HepG2 (cell line): ENCODE data around the gene MTARC1. TPM values are rescaled to one million over a fixed set of nuclear protein-coding genes. Genes with fewer than 3 reads are reported as not detected.

Source experiments
- ATAD3A ChIP-seq: sonication (generic); formaldehyde crosslinking; IDR thresholded peaks from 2 replicates; pipeline ENCODE4 v1.4.0; 2020; ENCODE audit warnings: missing genetic modification reagents
- ATF7 ChIP-seq, 2 experiments: fragments of 450-650 bp in 1 of 2; sonication (generic) in 1 of 2; formaldehyde crosslinking in 1 of 2; IDR thresholded peaks; 2 replicates each; pipeline versions ENCODE4 v1.4.0 to v1.6.1; 2016 to 2020; ENCODE audit warnings: antibody characterized with exemption in 1 of 2, mild to moderate bottlenecking in 1 of 2, missing genetic modification reagents in 1 of 2
- E2F1 ChIP-seq: sonication (generic); formaldehyde crosslinking; IDR thresholded peaks from 2 replicates; pipeline ENCODE4 v1.5.0; 2020; ENCODE audit warnings: missing genetic modification reagents
- FOXP1 ChIP-seq, 2 experiments: fragments of 450-650 bp in 1 of 2; IDR thresholded peaks; 2 replicates each; pipeline ENCODE4 v1.6.1; 2017 to 2018; ENCODE audit warnings: antibody characterized with exemption in 1 of 2
- GATAD2A ChIP-seq: IDR thresholded peaks from 2 replicates; pipeline ENCODE4 v1.6.1; 2016
- GFI1 ChIP-seq: sonication (generic); formaldehyde crosslinking; IDR thresholded peaks from 2 replicates; pipeline ENCODE4 v1.5.0; 2020; ENCODE audit warnings: missing genetic modification reagents, mild to moderate bottlenecking, borderline replicate concordance
- HCFC1 ChIP-seq: fragments of 150-350 bp; IDR thresholded peaks from 2 replicates; pipeline ENCODE4 v1.6.1; 2014; ENCODE audit warnings: low read depth, low read length
- KDM5A ChIP-seq: fragments of 200-600 bp; sonication (generic); IDR thresholded peaks from 2 replicates; pipeline ENCODE4 v1.7.0; 2018; ENCODE audit warnings: antibody characterized with exemption, mild to moderate bottlenecking, low read length, borderline replicate concordance
- MBD4 ChIP-seq: IDR thresholded peaks from 2 replicates; pipeline ENCODE4 v1.6.1; 2012; ENCODE audit warnings: low read length, inconsistent platforms, borderline replicate concordance
- NFAT5 ChIP-seq: sonication (generic); formaldehyde crosslinking; IDR thresholded peaks from 2 replicates; pipeline ENCODE4 v1.4.0; 2020; ENCODE audit warnings: missing genetic modification reagents
- NR3C1 ChIP-seq: sonication (generic); formaldehyde crosslinking; IDR thresholded peaks from 2 replicates; pipeline ENCODE4 v1.4.0; 2020; ENCODE audit warnings: missing genetic modification reagents
- SIX4 ChIP-seq: sonication (generic); formaldehyde crosslinking; IDR thresholded peaks from 2 replicates; pipeline ENCODE4 v1.4.0; 2020; ENCODE audit warnings: missing genetic modification reagents
- SNRNP70 ChIP-seq: fragments of 200-400 bp; formaldehyde crosslinking; IDR thresholded peaks from 2 replicates; pipeline ENCODE4 v1.6.1; 2017; ENCODE audit warnings: mild to moderate bottlenecking, low read depth, low read length, moderate library complexity
- SOX6 ChIP-seq, 2 experiments: fragments of 450-650 bp in 1 of 2; sonication (generic) in 1 of 2; formaldehyde crosslinking in 1 of 2; IDR thresholded peaks; 2 replicates each; pipeline versions ENCODE4 v1.4.0 to v1.6.1; 2017 to 2020; ENCODE audit warnings: antibody characterized with exemption in 1 of 2, mild to moderate bottlenecking in 1 of 2, missing genetic modification reagents in 1 of 2
- STAG1 ChIP-seq: sonication (generic); formaldehyde crosslinking; IDR thresholded peaks from 2 replicates; pipeline ENCODE4 v1.4.0; 2020; ENCODE audit warnings: missing genetic modification reagents
- TEAD2 ChIP-seq: sonication (generic); formaldehyde crosslinking; IDR thresholded peaks from 2 replicates; pipeline ENCODE4 v1.9.0; 2021; ENCODE audit warnings: missing genetic modification reagents
- TMF1 ChIP-seq: sonication (generic); formaldehyde crosslinking; IDR thresholded peaks from 2 replicates; pipeline ENCODE4 v1.8.1; 2022; ENCODE audit warnings: low read depth, missing genetic modification reagents
- TP53 ChIP-seq: sonication (generic); formaldehyde crosslinking; conservative IDR thresholded peaks from 2 replicates; pipeline ENCODE4 v1.4.0; 2020; ENCODE audit warnings: missing genetic modification reagents
- ZNF12 ChIP-seq: sonication (generic); formaldehyde crosslinking; IDR thresholded peaks from 2 replicates; pipeline ENCODE4 v1.5.0; 2020; ENCODE audit warnings: missing genetic modification reagents
- ZNF512 ChIP-seq: sonication (generic); formaldehyde crosslinking; IDR thresholded peaks from 2 replicates; pipeline ENCODE4 v1.4.0; 2020; ENCODE audit warnings: mild to moderate bottlenecking, missing genetic modification reagents
- ZNF883 ChIP-seq: sonication (generic); formaldehyde crosslinking; IDR thresholded peaks from 2 replicates; pipeline ENCODE4 v1.5.1; 2020; ENCODE audit warnings: mild to moderate bottlenecking, missing genetic modification reagents; ENCODE audit errors: not compliant biosample characterization
- polyA plus RNA-seq, 8 experiments: library from polyadenylated mRNA; depleted of rRNA in 3 of 8; stranded (reverse) in 7 of 8; unstranded in 1 of 8; fragments of >200 nt; fragmentation: Illumina TruSeq in 4 of 8; extraction: Trizol in 4 of 8; gene quantifications; 2 replicates each; pipeline versions ENCODE4 v1.2.1 to v1.2.3, GENCODE V29; 2011 to 2016; ENCODE audit warnings: low read depth in 4 of 8, missing spikeins in 1 of 8, mixed read lengths in 1 of 8; ENCODE audit not compliant: insufficient read depth in 1 of 8
- total RNA-seq, 5 experiments: library from RNA; depleted of rRNA; stranded (reverse); fragments of >200 nt; fragmentation: Illumina TruSeq; extraction: Trizol; gene quantifications; 2 replicates each; pipeline ENCODE4 v1.2.3, GENCODE V29; 2016; ENCODE audit warnings: low read depth in 1 of 5

MTARC1 gene
- total and polyA plus RNA-seq, 2 of the 13 experiments (the other 11 are each of a cell fraction or from before 2014, with no cell fraction given), result 19.4 to 106 TPM

- no peak for TF ChIP-seq NFAT5 (CRISPR knock-in tag)
- TF ChIP-seq MBD4, result no peak
- peak; percentile 56; the same call in 1 of the 2 replicates for TF ChIP-seq E2F1 (CRISPR knock-in tag)
- TF ChIP-seq FOXP1 (IDR thresholded peaks at IDR 0.05), result no peak
- no peak for TF ChIP-seq FOXP1 (CRISPR knock-in tag; IDR thresholded peaks at IDR 0.05)
- TF ChIP-seq ZNF512 (CRISPR knock-in tag), result peak; percentile 60; the same call in 1 of the 2 replicates
- no peak for TF ChIP-seq ZNF883 (CRISPR knock-in tag)
- 0 out of 2 replicates have a peak, but pooled peaks have one; percentile 10 for TF ChIP-seq ZNF12 (CRISPR knock-in tag)
- TF ChIP-seq SOX6 (IDR thresholded peaks at IDR 0.05), result no peak
- TF ChIP-seq SOX6 (CRISPR knock-in tag; IDR thresholded peaks at IDR 0.05), result peak; percentile 38
- TF ChIP-seq KDM5A, result peak; percentile 49; the same call in 1 of the 2 replicates
- TF ChIP-seq ATAD3A (CRISPR knock-in tag), result no peak
- no peak for TF ChIP-seq ATF7 (IDR thresholded peaks at IDR 0.05)
- TF ChIP-seq ATF7 (CRISPR knock-in tag; IDR thresholded peaks at IDR 0.05), result no peak
- TF ChIP-seq SIX4, result peak; percentile 65
- TF ChIP-seq TMF1, result no peak
- no peak; the same call in none of the 2 replicates for TF ChIP-seq GFI1 (CRISPR knock-in tag)
- TF ChIP-seq HCFC1, result no peak
- no peak for TF ChIP-seq SNRNP70
- TF ChIP-seq TEAD2, result no peak
- no peak for TF ChIP-seq TP53 (CRISPR knock-in tag)
- TF ChIP-seq GATAD2A (CRISPR knock-in tag), result 0 out of 2 replicates have a peak, but pooled peaks have one; percentile 33
- TF ChIP-seq STAG1 (CRISPR knock-in tag), result no peak
- TF ChIP-seq NR3C1, result no peak
Measured at GRCh38 chr1:220786337-220787068, at the start of gene MTARC1 (continued).
